Measurements from ENCODE around the gene EEF1AKMT2. TPM values are rescaled to one million over a fixed set of nuclear protein-coding genes. Genes with fewer than 3 reads are reported as not detected.
A peak's percentile ranks its signal among the peaks of the same experiment; 100 is the strongest.

EEF1AKMT2 gene
- total and polyA plus RNA-seq, 10 donors, result 15.3 to 27.1 (median 17.2) TPM

- TF ChIP-seq POLR2A (IDR thresholded peaks at IDR 0.05) (no peak), CTCF (IDR thresholded peaks at IDR 0.05 in 8 of 11, conservative IDR thresholded peaks at IDR 0.05 in 3 of 11) (peak; percentile 15 to 70 (median 51)), POLR2AphosphoS5 (IDR thresholded peaks at IDR 0.05) (no peak)
- peak overlapping the region in 3 of 8 donors; percentile 92 to 95 (median 92) for H3K27ac ChIP-seq
- DNase-seq, result no peak
- intact Hi-C loops (cut with DNase I; ENCODE audit: low total_unique reads), result loop anchor here (10.0 kb wide), 1 partner anchor 101 kb away; no protein-coding TSS in a partner anchor
- H3K27me3 ChIP-seq (replicated peaks in 1 of 7), result no peaks in the 10 kb centered on the region
- no peaks in the 10 kb centered on the region for H3K9me3 ChIP-seq
- H3K36me3 ChIP-seq, result peaks cover 0 to 16% (median 0%) of the 10 kb centered on the region in 6 donors
- H3K4me1 ChIP-seq, result peaks cover 24 to 62% (median 43%) of the 10 kb centered on the region in 6 donors
- H3K4me3 ChIP-seq, result no peak overlapping the region
- 33 to 49% (median 42%) methylated on average over 3 of the region's 3 CpGs for WGBS, 5 donors
Observed at GRCh38 chr10:124745673-124746072, 46.0 kb downstream of the EEF1AKMT2 start.

GRCh38 chr10:124745252-124745651 lies 46.4 kb downstream of the EEF1AKMT2 start:
- WGBS, 5 donors, result 82 to 90% (median 86%) methylated on average over 4 of the region's 4 CpGs
- Histone ChIP-seq H3K27ac (peak overlapping the region in 4 of 8 donors; percentile 86 to 95 (median 92)), H3K27me3 (replicated peaks in 1 of 7) (no peaks in the 10 kb centered on the region), H3K9me3 (no peaks in the 10 kb centered on the region), H3K4me1 (peaks cover 28 to 66% (median 47%) of the 10 kb centered on the region in 6 donors), H3K36me3 (peaks cover 0 to 12% (median 0%) of the 10 kb centered on the region in 6 donors), H3K4me3 (peak overlapping the region in 1 of 8 donors; percentile 80)
- TF ChIP-seq POLR2A (IDR thresholded peaks at IDR 0.05) (no peak), CTCF (IDR thresholded peaks at IDR 0.05 in 8 of 11, conservative IDR thresholded peaks at IDR 0.05 in 3 of 11) (no peak), POLR2AphosphoS5 (IDR thresholded peaks at IDR 0.05) (no peak)
- no peak for DNase-seq
- intact Hi-C loops (cut with DNase I; ENCODE audit: low total_unique reads), result loop anchor here (10.0 kb wide), 1 partner anchor 100 kb away; no protein-coding TSS in a partner anchor

- TF ChIP-seq POLR2A (IDR thresholded peaks at IDR 0.05), result no peak
- peak in 1 of 11 experiments; percentile 42 for TF ChIP-seq CTCF (IDR thresholded peaks at IDR 0.05 in 8 of 11, conservative IDR thresholded peaks at IDR 0.05 in 3 of 11)
- peak; percentile 56 to 74 (median 67) for TF ChIP-seq POLR2AphosphoS5 (IDR thresholded peaks at IDR 0.05)
- peak within 1 kb of the TSS; percentile 73 to 95 (median 90) for H3K27ac ChIP-seq
- peak; percentile 96 for DNase-seq
- H3K9me3 ChIP-seq, result no peaks in the 10 kb centered on the region
- no peaks in the 10 kb centered on the region for H3K27me3 ChIP-seq (replicated peaks in 1 of 7)
- intact Hi-C loops (cut with DNase I; ENCODE audit: low total_unique reads), result loop anchor here (5.0 to 10.0 kb wide), 2 partner anchors 100 to 212 kb away; no protein-coding TSS in a partner anchor
- peak within 1 kb of the TSS; percentile 75 to 89 (median 84) for H3K4me3 ChIP-seq
- WGBS, 5 donors, result 0 to 1% (median 0%) methylated on average over 28 to 100 of the region's 100 CpGs
- peaks cover 33 to 69% (median 53%) of the 10 kb centered on the region in 6 donors for H3K4me1 ChIP-seq
- H3K36me3 ChIP-seq, result peaks cover 0 to 8% (median 0%) of the 10 kb centered on the region in 6 donors
Observed at GRCh38 chr10:124744102-124745050, 47.3 kb downstream of the EEF1AKMT2 start, which contains the start of gene FAM53B. Gene FAM53B, minus strand, starts transcription at chr10:124744378. Its CDS starts 37,665 bp downstream, at chr10:124706713.
